ENCODE data around the gene TM9SF1. TPM values are rescaled to one million over a fixed set of nuclear protein-coding genes. Genes with fewer than 3 reads are reported as not detected.

Gene TM9SF1
- 30.5 TPM for total RNA-seq (2013)
- polyA plus RNA-seq (10 to 100 TPM; 14.6 to 56.0 (median 51.1) TPM), polyA minus RNA-seq (15.8 and 24.0 TPM in 2 replicates), total RNA-seq (1.2 to 4.4 (median 2.7) reads per million in 11 experiments)

DNA sequence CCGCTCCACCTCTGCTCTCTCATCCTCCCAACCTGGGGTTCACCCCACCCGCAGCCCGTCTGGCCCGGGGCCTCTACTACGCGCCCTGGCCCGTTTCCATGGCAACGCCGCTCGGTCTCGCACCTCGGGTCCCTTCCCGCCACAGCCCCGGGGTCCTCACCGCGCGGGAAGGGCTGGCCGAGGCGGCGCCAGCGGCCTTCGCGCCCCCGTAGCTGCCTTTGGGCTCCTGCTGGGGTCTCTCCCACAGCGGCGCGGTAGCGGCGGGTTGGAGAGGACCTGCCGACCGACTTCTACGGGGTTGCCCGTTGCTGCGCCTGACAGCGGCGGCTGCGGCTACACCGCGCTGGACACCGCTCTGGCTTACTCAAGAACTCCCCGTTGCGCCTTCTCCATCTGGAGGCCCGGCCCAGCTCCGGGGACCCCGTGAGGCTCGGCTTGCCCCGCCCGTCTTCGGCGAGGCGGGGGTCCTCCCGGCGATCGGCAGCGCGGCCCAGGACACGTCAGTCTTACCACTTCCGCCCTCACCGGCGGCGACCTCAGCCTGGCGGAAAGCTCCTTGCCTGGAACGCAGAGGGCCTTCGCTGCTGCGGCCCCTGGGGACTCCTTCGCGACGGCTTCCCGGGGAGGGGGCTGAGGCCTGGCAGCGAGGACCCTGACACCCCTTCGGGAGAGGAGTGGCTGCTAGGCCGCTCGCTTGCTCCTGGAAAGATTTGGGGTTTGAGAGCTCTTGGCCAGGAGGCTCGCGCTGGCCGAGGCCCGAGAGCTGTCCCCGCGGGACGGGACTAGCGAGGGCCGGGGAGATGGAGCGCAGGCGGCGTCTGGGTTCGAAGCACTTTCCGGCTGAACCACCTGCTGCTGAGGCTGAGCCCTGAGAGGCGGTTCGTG lies at the start of gene TM9SF1:
Gene TM9SF1 (minus strand): TSS at position 256 of the 885 bp plus-strand sequence. CDS start 422 bp downstream, outside the sequence.
- no peak for TF ChIP-seq CTCF (IDR thresholded peaks at IDR 0.05)
- peak within 1 kb of the TSS; percentile 97 for H3K9ac ChIP-seq (ENCODE audit: insufficient read depth, low read length, poor library complexity, severe bottlenecking)
- H3K9me3 ChIP-seq (replicated peaks in 1 of 2; ENCODE audit: control insufficient read depth in 1 of 2, insufficient read depth in 1 of 2, low read length in 2 of 2) = no peaks in the 10 kb centered on the region
- H3K9me3 Mint-ChIP-seq = peaks cover 0 to 6% (median 4%) of the 10 kb centered on the region in 7 donors
- peaks cover 37 to 50% of the 10 kb centered on the region in 2 donors for H3K36me3 Mint-ChIP-seq
- peaks cover 63% of the 10 kb centered on the region for H3K79me2 ChIP-seq (ENCODE audit: insufficient read depth, low read length)
- no peaks in the 10 kb centered on the region for H3K27me3 Mint-ChIP-seq (ENCODE audit: low read depth in 3 of 3)
- H3K4me3 Mint-ChIP-seq = peak within 1 kb of the TSS; percentile 95 to 97
- peaks cover 23 to 31% of the 10 kb centered on the region in 2 donors for H3K4me1 ChIP-seq (ENCODE audit: control insufficient read depth in 1 of 2, insufficient read depth in 2 of 2, low read length in 2 of 2)
- DNase-seq = peak; percentile 77 to 87 (median 83)
- H3K27ac ChIP-seq (ENCODE audit: low read depth in 1 of 2, low read length in 2 of 2) = peak within 1 kb of the TSS; percentile 77 to 94
- no peaks in the 10 kb centered on the region for H4K20me1 ChIP-seq (ENCODE audit: insufficient read depth, low read length)
- no peaks in the 10 kb centered on the region for H3K27me3 ChIP-seq (ENCODE audit: control insufficient read depth in 2 of 2, insufficient read depth in 2 of 2, low read length in 2 of 2)
- H3K4me3 ChIP-seq (replicated peaks in 1 of 3; ENCODE audit: low read depth in 2 of 3, low read length in 3 of 3) = peak within 1 kb of the TSS; percentile 79 to 87 (median 86)
- WGBS (ENCODE audit: insufficient coverage) = under 1% methylated on average over 88 of the region's 89 CpGs
- H3K36me3 ChIP-seq (replicated peaks in 1 of 2; ENCODE audit: control insufficient read depth in 1 of 2, insufficient read depth in 2 of 2, low read length in 2 of 2) = peaks cover 21 to 25% of the 10 kb centered on the region in 2 donors
- H3K4me1 Mint-ChIP-seq = peaks cover 42% of the 10 kb centered on the region
- H3K27ac Mint-ChIP-seq = peak within 1 kb of the TSS; percentile 94 to 97 (median 96)
- H2AFZ ChIP-seq (ENCODE audit: insufficient read depth, low read depth, low read length, poor library complexity, severe bottlenecking) = peak within 1 kb of the TSS; percentile 92
- H3K4me2 ChIP-seq (replicated peaks; ENCODE audit: extremely low read depth, low read length, poor library complexity, severe bottlenecking) = peak within 1 kb of the TSS; percentile 74
- intact Hi-C loops (cut with micrococcal nuclease) = loop anchor here (5.0 kb wide), 1 partner anchor 37 kb away; the partner anchor contains the start of genes GMPR2 (in 2 of the 2) and NEDD8 (in 2 of the 2)

DNA sequence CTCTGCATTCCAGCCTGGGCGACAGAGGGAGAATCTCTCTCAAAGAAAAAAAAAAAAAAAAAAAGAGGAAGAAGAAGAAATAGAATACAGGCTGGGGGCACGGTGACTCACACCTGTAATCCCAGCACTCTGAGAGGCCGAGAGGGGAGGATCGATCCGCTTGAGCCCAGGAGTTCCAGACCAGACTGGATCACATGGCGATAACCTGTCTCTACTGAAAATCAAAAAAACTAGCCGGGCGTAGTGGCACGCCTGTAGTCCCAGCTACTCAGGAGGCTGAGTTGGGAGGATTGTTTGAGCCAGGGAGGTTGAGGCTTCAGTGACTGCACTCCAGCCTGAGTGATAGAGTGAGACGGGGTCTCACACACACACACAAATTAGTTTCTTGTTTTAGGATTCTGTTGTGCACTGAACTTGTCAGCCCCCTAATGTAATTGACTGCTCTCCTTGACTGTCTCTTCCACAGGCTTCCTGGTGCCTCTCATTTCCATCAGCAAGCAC lies 48.1 kb upstream of the TM9SF1 start:
- Histone ChIP-seq H3K4me2 (replicated peaks; ENCODE audit: extremely low read depth, low read length, poor library complexity, severe bottlenecking) (peak overlapping the region; percentile 80), H3K27ac (ENCODE audit: low read depth in 1 of 2, low read length in 2 of 2) (peak overlapping the region; percentile 94 to 98), H3K79me2 (ENCODE audit: insufficient read depth, low read length) (peaks cover 38% of the 10 kb centered on the region), H2AFZ (ENCODE audit: insufficient read depth, low read depth, low read length, poor library complexity, severe bottlenecking) (peak overlapping the region; percentile 54), H3K9me3 (replicated peaks in 1 of 2; ENCODE audit: control insufficient read depth in 1 of 2, insufficient read depth in 1 of 2, low read length in 2 of 2) (no peaks in the 10 kb centered on the region), H4K20me1 (ENCODE audit: insufficient read depth, low read length) (peaks cover 37% of the 10 kb centered on the region), H3K27me3 (ENCODE audit: control insufficient read depth in 2 of 2, insufficient read depth in 2 of 2, low read length in 2 of 2) (no peaks in the 10 kb centered on the region), H3K9ac (ENCODE audit: insufficient read depth, low read length, poor library complexity, severe bottlenecking) (peak overlapping the region; percentile 85), H3K4me1 (ENCODE audit: control insufficient read depth in 1 of 2, insufficient read depth in 2 of 2, low read length in 2 of 2) (peaks cover 50 to 76% of the 10 kb centered on the region in 2 donors), H3K36me3 (replicated peaks in 1 of 2; ENCODE audit: control insufficient read depth in 1 of 2, insufficient read depth in 2 of 2, low read length in 2 of 2) (peaks cover 27 to 33% of the 10 kb centered on the region in 2 donors), H3K4me3 (replicated peaks in 1 of 3; ENCODE audit: low read depth in 2 of 3, low read length in 3 of 3) (peak overlapping the region; percentile 48 to 82 (median 78))
- DNase-seq = peak; percentile 51 to 84 (median 70)
- WGBS (ENCODE audit: insufficient coverage) = 4% methylated on average over 4 of the region's 10 CpGs
- H3K36me3 Mint-ChIP-seq = peaks cover 29 to 37% of the 10 kb centered on the region in 2 donors
- no peaks in the 10 kb centered on the region for H3K27me3 Mint-ChIP-seq (ENCODE audit: low read depth in 3 of 3)
- intact Hi-C loops (cut with micrococcal nuclease) = loop anchor here (2.0 to 10.0 kb wide), 4 partner anchors 27 to 191 kb away; partner anchors contain the start of genes DHRS1 (in 1 of the 2), NOP9 (in 1 of the 2) and RABGGTA (in 1 of the 2)
- TF ChIP-seq CTCF (IDR thresholded peaks at IDR 0.05) = no peak
- peaks cover 0 to 2% (median 0%) of the 10 kb centered on the region in 7 donors for H3K9me3 Mint-ChIP-seq
- H3K4me1 Mint-ChIP-seq = peaks cover 61% of the 10 kb centered on the region
- H3K27ac Mint-ChIP-seq = peak overlapping the region; percentile 99 to 100 (median 100)
- H3K4me3 Mint-ChIP-seq = peak overlapping the region; percentile 90 to 97

All from CD14-positive monocyte (primary cell).